Endothelial cell of umbilical vein (primary cell): ENCODE measurements around the gene LYPLAL1. TPM values are rescaled to one million over a fixed set of nuclear protein-coding genes. Genes with fewer than 3 reads are reported as not detected.

Experiments
- BruUV-seq: library from RNA; stranded (reverse); fragments of 400-500 nt; replicated peaks from 2 replicates; lab custom pipeline; 2021; lab: Mats Ljungman, UMichigan
- CTCF ChIA-PET: fragments of 300-600, 350-600 bp; sonication (Branson Sonifier 250); formaldehyde crosslinking; loops from one replicate; lab custom pipeline; 2021; ENCODE audit warnings: antibody characterized with exemption, inconsistent platforms; lab: Charles Lee
- POLR2A ChIA-PET: fragments of 300-600, 350-600 bp; sonication (Branson Sonifier 250); formaldehyde crosslinking; loops from one replicate; lab custom pipeline; 2021; ENCODE audit warnings: antibody characterized with exemption, inconsistent platforms; lab: Charles Lee
- DNase-seq: peaks from one replicate; pipeline ENCODE4 v3.0.0-alpha.2; 2011; ENCODE audit warnings: low read depth, low spot score
- FAIRE-seq: peaks from 2 replicates; lab custom pipeline; 2011; peaks lifted over from hg19 to GRCh38; lab: Jason Lieb, UNC
- H2AFZ ChIP-seq: 2 replicates; pipeline ENCODE4 v1.6.0; 2012; ENCODE audit warnings: low read depth, low read length, control low read depth, inconsistent platforms
- H3K27ac ChIP-seq: 2 replicates; pipeline ENCODE4 v1.5.1; 2011; ENCODE audit warnings: low read depth, mild to moderate bottlenecking, control low read depth, low read length, moderate library complexity; ENCODE audit not compliant: insufficient read depth
- H3K27me3 ChIP-seq, 2 experiments: 2 replicates each; pipeline versions ENCODE4 v1.6.0 to v1.6.1; 2011; ENCODE audit warnings: low read length in 2 of 2, mixed read lengths in 1 of 2; ENCODE audit not compliant: control insufficient read depth in 2 of 2, insufficient read depth in 2 of 2
- H3K36me3 ChIP-seq, 2 experiments: 2 replicates in 1 of 2; 3 replicates in 1 of 2; pipeline ENCODE4 v1.5.1; 2011; ENCODE audit warnings: low read length in 2 of 2, mild to moderate bottlenecking in 1 of 2, moderate library complexity in 1 of 2; ENCODE audit not compliant: control insufficient read depth in 2 of 2, insufficient read depth in 2 of 2; ENCODE audit errors: extremely low read depth in 1 of 2
- H3K4me1 ChIP-seq: 3 replicates; pipeline ENCODE4 v1.5.1; 2011; ENCODE audit warnings: mild to moderate bottlenecking, low read length; ENCODE audit not compliant: control insufficient read depth, insufficient read depth; ENCODE audit errors: extremely low read depth
- H3K4me2 ChIP-seq: 2 replicates; pipeline ENCODE4 v1.6.1; 2011; ENCODE audit warnings: low read length, control low read depth, mixed read lengths; ENCODE audit not compliant: insufficient read depth
- H3K4me3 ChIP-seq, 3 experiments: fragments of 200-600 bp in 1 of 3; sonication (generic), shearing (Covaris generic) in 1 of 3; replicated peaks in 1 of 3; 2 replicates each; pipeline ENCODE4 v1.5.1; 2011 to 2016; ENCODE audit warnings: control low read depth in 3 of 3, low read length in 3 of 3, mild to moderate bottlenecking in 2 of 3, inconsistent platforms in 1 of 3, low read depth in 1 of 3, moderate library complexity in 1 of 3; ENCODE audit not compliant: insufficient read depth in 1 of 3
- H3K79me2 ChIP-seq: 2 replicates; pipeline ENCODE4 v1.6.0; 2012; ENCODE audit warnings: low read length, inconsistent platforms; ENCODE audit not compliant: control insufficient read depth, insufficient read depth
- H3K9ac ChIP-seq: replicated peaks from 2 replicates; pipeline ENCODE3; 2011; ENCODE audit warnings: low read length, control low read depth; ENCODE audit not compliant: insufficient read depth; ENCODE audit errors: extremely low read depth
- H3K9me1 ChIP-seq: replicated peaks from 3 replicates; pipeline ENCODE4 v1.6.0; 2011; ENCODE audit warnings: mild to moderate bottlenecking, low read length; ENCODE audit not compliant: control insufficient read depth, insufficient read depth; ENCODE audit errors: extremely low read depth
- H3K9me3 ChIP-seq: replicated peaks from 2 replicates; pipeline ENCODE4 v1.5.1; 2012; ENCODE audit warnings: low read length, inconsistent platforms; ENCODE audit not compliant: control insufficient read depth, insufficient read depth
- H4K20me1 ChIP-seq: replicated peaks from 2 replicates; pipeline ENCODE3; 2011; ENCODE audit warnings: mild to moderate bottlenecking, low read length; ENCODE audit not compliant: control insufficient read depth, insufficient read depth; ENCODE audit errors: extremely low read depth
- POLR2A ChIP-seq: IDR thresholded peaks from 2 replicates; pipeline ENCODE4 v1.6.1; 2012; ENCODE audit warnings: low read depth, mild to moderate bottlenecking, control low read depth, low read length
- dilution Hi-C: fragments of 300-500 bp; cut with MboI; formaldehyde crosslinking; loops from one replicate; pipeline ENCODE4 v1.15.0; 2019; ENCODE audit warnings: low sequenced_read_pairs; ENCODE audit not compliant: extremely low pct_ligation_motif_present
- intact Hi-C: fragments of 100-400 bp; cut with micrococcal nuclease; formaldehyde crosslinking; loops from one replicate; pipeline ENCODE4 v1.10.0; 2022
- polyA plus RNA-seq, 4 experiments: library from polyadenylated mRNA; depleted of rRNA in 3 of 4; stranded (reverse) in 3 of 4; unstranded in 1 of 4; fragments of >200 nt; gene quantifications; 2 replicates each; pipeline versions ENCODE4 v1.2.1 to v1.2.3, GENCODE V29; 2011 to 2012; ENCODE audit warnings: missing spikeins in 1 of 4
- total RNA-seq: library from RNA; stranded (reverse); gene quantifications from 2 replicates; pipeline ENCODE4 v1.2.3, GENCODE V29; 2021
- TF ChIP-seq, protein P1 (sequence below), 2 donors: IDR thresholded peaks; 1 replicate in 1 of 2; 2 replicates in 1 of 2; pipeline ENCODE4 v1.5.1; 2011; ENCODE audit warnings: low read length in 2 of 2, mild to moderate bottlenecking in 2 of 2, moderate library complexity in 2 of 2, control low read depth in 1 of 2, inconsistent platforms in 1 of 2, low read depth in 1 of 2; ENCODE audit not compliant: insufficient read depth in 1 of 2; ENCODE audit errors: extremely low read depth in 1 of 2

LYPLAL1 gene
- total and polyA plus RNA-seq, 2 donors (not counting 3 experiments of a cell fraction or from before 2014, with no cell fraction given) = 7.4 to 25.4 TPM

DNA sequence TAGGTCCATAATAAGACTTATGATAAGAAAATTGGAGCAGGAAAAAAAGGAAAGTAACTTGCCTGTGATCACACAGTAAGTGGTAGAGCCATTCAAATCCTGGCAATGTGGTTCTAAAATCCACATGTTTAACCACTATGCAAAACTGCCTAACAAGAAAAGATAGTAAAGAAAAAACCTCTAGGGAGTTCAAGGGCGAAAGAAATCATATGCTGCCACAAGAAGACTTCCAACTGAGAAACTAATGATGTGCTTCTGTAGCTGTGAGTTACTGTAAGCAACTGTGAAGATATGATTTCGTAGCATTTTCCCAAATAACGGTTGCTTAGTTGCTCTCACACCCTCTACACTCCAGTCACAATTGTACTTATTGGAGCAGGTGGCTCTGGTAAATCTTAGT lies 20.9 kb upstream of the LYPLAL1 start:
- no TSS peak for BruUV-seq

DNA sequence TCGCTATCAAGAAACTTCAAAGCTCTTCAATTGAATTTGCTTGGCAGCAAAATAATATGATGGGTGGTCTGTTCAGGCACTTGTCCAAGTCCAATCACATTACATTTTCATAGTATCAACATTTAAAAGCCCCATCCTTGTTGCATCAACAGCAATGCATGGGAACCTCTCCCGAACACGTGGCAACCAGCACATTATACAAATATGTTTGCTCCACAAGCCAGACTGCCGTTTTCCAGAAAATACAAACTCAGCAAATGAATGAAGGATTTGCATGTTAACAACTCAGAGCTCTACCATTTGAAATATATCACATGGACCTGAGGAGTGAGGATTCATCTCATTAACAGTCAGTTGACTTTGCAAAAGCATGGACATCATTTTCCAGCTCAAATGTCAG lies 20.0 kb upstream of the LYPLAL1 start:
- Histone ChIP-seq H3K27me3 (no peaks in the 10 kb centered on the region), H3K79me2 (no peaks in the 10 kb centered on the region), H3K4me1 (no peaks in the 10 kb centered on the region), H3K4me3 (no peak overlapping the region), H3K9me3 (no peaks in the 10 kb centered on the region), H3K4me2 (no peak overlapping the region), H3K27ac (no peak overlapping the region), H3K36me3 (no peaks in the 10 kb centered on the region), H3K9ac (no peak overlapping the region), H2AFZ (no peak overlapping the region), H3K9me1 (no peaks in the 10 kb centered on the region), H4K20me1 (no peaks in the 10 kb centered on the region)
- DNase-seq (no peak), FAIRE-seq (no peak)
- POLR2A ChIA-PET = no interaction called here
- CTCF ChIA-PET = interaction anchor here (1.1 kb wide), 1 partner anchor 45 kb away, joined by 3 read pairs; no protein-coding TSS in a partner anchor
- intact Hi-C loops = no loop called here
- dilution Hi-C loops = no loop called here
- TF ChIP-seq, protein P1, sequence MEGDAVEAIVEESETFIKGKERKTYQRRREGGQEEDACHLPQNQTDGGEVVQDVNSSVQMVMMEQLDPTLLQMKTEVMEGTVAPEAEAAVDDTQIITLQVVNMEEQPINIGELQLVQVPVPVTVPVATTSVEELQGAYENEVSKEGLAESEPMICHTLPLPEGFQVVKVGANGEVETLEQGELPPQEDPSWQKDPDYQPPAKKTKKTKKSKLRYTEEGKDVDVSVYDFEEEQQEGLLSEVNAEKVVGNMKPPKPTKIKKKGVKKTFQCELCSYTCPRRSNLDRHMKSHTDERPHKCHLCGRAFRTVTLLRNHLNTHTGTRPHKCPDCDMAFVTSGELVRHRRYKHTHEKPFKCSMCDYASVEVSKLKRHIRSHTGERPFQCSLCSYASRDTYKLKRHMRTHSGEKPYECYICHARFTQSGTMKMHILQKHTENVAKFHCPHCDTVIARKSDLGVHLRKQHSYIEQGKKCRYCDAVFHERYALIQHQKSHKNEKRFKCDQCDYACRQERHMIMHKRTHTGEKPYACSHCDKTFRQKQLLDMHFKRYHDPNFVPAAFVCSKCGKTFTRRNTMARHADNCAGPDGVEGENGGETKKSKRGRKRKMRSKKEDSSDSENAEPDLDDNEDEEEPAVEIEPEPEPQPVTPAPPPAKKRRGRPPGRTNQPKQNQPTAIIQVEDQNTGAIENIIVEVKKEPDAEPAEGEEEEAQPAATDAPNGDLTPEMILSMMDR (IDR thresholded peaks at IDR 0.05; ENCODE audit: extremely low read depth in 1 of 2, insufficient read depth in 1 of 2, low read depth in 1 of 2, low read length in 2 of 2) = no peak
- no TSS peak for BruUV-seq

More for the DNA sequence above, 20.9 kb upstream of the LYPLAL1 start:
- Histone ChIP-seq H3K36me3 (no peaks in the 10 kb centered on the region), H3K4me3 (no peak overlapping the region), H4K20me1 (no peaks in the 10 kb centered on the region), H3K27ac (no peak overlapping the region), H3K27me3 (no peaks in the 10 kb centered on the region), H3K9me1 (no peaks in the 10 kb centered on the region), H2AFZ (no peak overlapping the region), H3K9ac (no peak overlapping the region), H3K79me2 (no peaks in the 10 kb centered on the region), H3K4me2 (no peak overlapping the region), H3K4me1 (no peaks in the 10 kb centered on the region), H3K9me3 (no peaks in the 10 kb centered on the region)
- no peak for FAIRE-seq
- ChIA-PET CTCF (interaction anchor here (1.1 kb wide), 1 partner anchor 46 kb away, joined by 3 read pairs; no protein-coding TSS in a partner anchor), POLR2A (no interaction called here)
- no peak for TF ChIP-seq POLR2A
- TF ChIP-seq, protein P1 (IDR thresholded peaks at IDR 0.05; ENCODE audit: extremely low read depth in 1 of 2, insufficient read depth in 1 of 2, low read depth in 1 of 2, low read length in 2 of 2) = no peak
- dilution Hi-C loops = no loop called here
- no peak for DNase-seq
- intact Hi-C loops = no loop called here
